TTC549 (cell line): ENCODE data around the gene AKR1C1.
"Not testable (repeated sequence)": the region's sequence is repeated elsewhere in the genome, so short reads cannot be mapped to it uniquely, and the experiment has no call there.

ENCODE experiments used
- FAIRE-seq: peaks from 2 replicates; lab custom pipeline; 2012; peaks lifted over from hg19 to GRCh38; lab: Jason Lieb, UNC

The AKR1C1 gene

DNA sequence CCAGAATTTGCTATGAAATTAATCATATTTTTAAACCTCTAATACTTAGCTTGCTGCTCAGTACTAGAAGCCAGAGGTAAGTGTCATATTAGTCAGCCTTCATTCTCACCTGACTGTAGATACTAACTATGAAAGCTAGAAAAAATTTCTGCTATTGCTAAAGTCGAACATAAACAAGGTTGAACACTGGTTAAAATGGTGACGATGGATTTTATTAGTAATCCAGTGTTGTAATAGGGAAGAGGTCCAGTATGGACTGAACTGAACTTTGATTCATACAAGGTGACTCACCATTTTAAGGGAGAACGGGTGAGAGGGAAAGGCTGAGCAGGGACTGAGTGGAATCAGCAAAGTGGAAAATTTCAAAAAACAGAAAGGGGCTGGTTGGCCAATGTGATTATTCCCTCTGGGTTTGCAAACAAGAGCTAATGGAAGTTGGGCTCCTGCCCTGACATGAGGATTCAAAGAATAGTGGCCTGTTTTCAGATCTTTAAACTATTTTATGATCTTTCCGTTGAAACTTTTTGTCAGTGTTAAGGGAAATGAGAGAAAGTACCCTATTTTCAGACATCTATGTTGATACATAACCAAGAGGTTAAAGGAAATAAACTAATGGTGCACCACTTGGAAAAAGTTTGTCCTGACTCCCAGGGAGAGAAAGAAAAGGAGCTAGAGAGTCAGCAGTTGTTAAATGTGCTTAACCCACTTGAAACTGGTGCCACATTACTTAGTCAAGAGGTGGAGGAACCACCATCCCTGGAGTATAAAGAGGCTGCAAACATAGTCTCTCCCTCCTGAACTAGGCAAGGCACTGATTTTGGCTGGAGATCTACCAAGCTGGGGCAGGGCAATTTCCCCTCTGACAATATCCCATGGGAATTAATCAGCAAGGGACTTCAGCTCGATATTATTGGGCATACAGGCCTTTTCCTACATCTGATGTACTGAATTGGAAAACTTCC, 15.3 kb upstream of the AKR1C1 start:
- no peak for FAIRE-seq

DNA sequence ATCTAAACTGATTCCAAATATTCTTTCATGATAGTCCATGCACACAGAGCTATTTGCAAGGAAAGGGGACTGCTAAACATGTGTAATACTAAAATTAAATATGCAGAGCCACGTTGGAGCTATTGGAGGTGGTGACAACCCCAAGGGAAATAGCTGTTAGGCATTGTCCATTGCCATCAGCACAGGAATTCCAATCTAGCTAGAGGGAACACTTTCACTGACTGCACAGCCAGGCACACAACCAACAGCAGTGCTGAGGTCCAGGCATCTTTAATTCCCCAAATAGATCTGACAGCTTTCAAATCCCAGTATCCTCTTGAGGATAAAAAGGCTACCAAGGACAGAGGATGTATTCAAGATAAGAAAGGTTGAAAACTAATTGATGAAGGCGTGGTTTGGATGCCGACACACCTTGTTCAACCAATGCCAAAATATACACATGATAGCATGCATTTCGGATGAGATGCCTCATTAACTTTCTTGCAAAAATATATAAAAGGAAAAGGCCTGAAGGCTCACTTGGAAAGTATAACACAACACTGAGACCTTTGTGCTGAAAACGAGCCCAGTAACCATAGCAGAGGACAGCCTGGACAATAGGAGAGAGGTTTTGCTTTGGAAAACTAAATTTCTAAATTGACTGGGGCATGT, 11.6 kb upstream of the AKR1C1 start:
- FAIRE-seq, result not testable (repeated sequence)

DNA sequence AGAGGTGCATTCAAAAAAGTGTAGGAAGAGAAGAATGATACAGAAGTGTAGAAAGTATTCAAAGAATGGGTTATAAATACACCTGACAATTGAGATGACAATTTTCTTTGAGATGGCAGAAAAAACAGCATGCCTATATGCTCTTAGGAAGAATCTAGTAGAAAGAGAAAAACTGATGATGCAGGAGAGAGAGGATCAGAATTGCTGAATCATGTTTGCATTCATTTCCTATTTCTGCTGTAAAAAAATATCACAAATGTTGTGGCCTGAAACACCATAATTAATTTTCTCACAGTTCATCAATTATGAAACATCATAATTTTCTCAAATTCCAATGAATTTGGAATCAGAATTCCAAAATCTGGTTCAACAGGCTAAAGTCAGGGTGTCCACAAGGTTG, 9.8 kb upstream of the AKR1C1 start:
- no peak for FAIRE-seq

DNA sequence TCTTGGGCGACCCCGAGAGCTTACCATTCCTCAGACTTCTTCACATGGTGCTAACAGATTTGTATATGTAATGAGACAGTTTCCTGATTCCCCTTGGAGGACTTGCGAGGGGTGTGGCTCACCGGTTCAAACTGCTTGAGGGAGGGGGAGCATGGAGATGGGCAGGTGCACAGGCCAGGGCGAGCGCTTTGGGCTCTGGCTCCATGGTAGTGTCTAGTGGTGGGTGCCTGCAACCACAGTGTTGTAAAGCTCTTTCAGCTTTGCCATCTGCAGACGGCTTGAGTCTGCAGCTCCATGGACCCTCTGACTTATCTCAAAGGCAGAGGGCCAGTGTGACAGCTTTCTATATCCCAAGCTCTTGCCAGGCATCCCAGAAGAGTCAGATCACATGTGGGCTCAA, 7.1 kb upstream of the AKR1C1 start:
- FAIRE-seq, result not testable (repeated sequence)

DNA sequence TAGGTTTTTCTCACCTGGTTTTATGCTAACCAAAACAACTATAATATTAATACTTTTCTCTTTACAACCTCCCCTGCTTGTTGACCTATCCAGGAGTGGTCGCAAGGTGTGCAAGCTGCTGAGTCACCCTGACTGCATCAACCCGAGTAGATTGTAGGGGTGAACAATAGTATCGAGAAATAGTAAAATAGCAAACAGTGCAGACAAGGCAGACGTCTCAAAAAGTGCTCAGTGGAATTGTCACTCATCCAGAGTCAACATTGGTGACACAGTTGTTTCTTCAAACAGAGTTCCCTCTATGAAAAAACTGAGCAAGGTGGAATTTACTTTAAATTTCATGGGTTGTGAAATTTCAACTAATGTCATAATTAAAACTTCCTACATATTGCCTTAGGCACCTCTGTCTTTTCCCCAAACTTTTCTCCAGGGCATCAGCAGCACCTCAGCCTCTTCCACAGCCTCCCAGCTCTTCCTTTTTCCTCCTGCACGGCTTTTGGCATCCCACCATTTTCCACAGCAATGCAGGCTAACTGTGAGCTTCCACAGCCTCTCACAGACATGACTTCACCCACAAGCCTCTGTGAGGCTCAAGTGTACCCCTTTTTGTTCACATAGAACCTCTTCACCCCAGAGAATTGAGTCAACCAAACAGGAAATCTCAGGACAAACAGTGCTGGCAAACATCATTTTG, 6.1 kb upstream of the AKR1C1 start:
- FAIRE-seq, result not testable (repeated sequence)

DNA sequence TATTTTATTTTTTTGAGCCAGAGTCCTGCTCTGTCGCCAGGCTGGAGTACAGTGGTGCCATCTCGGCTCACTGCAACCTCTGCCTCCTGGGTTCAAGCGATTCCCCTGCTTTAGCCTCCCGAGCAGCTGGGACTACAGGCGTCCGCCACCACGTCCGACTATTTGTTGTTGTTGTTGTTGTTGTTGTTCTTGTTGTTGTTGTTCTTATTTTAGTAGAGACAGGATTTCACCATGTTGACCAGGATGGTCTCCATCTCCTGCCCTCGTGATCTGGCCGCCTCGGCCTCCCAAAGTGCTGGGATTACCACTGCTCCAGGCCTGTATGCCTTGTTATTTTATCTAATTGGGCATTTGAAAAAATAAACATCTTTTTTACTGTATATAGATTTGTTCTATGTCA, 1.7 kb upstream of the AKR1C1 start:
- FAIRE-seq, result not testable (repeated sequence)

DNA sequence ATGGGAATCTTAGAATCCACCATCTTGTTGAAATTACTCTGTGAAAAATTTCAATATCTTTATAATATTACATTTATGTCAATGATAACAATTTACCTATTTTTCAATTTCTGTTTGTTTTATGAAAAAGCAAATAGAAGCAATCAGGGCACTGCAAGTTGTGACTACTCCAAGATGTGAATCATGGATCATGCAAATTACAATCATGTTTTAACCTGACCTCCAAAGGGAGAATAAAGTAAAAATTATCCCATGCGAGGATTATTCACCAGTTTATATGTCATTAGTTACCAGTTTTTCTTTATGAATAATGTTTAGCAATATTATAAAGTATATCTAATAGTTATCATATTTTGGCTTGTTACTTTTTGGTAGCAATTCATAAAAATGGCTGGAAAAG, 907 bp upstream of the AKR1C1 start:
- FAIRE-seq, result not testable (repeated sequence)

DNA sequence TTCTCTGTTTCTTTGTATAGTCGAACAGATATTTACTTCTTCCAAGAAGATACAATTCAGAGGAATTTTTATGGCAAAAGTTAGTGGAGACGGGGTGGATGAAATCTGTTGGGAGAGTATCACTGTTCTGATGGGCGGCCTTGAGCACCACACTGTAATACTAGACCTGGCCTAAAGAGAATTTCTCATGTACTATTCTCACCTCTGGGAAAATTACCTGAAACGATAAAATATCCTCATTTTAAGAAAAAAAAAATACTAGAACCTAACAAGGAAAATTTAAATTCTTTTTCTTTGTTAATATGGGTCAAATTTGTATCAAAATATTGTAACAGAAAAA, 570 bp downstream of the AKR1C1 start:
- not testable (repeated sequence) for FAIRE-seq

DNA sequence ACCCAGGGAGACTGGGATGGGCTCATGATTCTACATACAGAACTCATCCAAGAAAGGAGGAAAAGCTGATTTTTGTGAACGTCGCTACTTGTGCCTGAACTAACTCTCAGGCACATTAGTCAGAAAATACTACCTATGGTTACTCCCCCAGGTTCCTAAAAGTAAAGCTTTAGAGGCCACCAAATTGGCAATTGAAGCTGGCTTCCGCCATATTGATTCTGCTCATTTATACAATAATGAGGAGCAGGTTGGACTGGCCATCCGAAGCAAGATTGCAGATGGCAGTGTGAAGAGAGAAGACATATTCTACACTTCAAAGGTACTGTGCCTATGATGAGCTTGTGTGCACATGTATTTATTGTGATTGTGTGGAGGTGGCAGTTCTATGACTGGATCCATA, 2.5 kb downstream of the AKR1C1 start:
- not testable (repeated sequence) for FAIRE-seq

DNA sequence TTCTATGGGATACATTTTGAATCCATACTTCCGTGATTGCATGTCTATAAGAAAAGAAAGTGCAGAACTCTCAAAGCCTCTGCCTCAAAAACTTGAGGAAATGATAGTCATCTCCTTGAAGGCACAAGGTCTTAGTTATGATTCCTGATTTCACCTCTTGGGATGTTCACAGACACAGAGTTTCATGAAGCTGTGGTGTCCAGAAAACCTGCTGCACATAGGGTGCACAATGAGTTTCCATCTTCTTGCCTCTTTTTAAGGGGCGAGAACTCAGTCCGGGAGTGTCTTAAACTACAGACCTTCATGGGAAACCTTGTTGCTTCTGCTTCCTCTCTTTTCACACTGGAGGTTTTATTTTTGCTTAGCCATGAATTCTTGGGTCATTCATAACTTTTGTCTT, 4.0 kb downstream of the AKR1C1 start:
- FAIRE-seq, result not testable (repeated sequence)

DNA sequence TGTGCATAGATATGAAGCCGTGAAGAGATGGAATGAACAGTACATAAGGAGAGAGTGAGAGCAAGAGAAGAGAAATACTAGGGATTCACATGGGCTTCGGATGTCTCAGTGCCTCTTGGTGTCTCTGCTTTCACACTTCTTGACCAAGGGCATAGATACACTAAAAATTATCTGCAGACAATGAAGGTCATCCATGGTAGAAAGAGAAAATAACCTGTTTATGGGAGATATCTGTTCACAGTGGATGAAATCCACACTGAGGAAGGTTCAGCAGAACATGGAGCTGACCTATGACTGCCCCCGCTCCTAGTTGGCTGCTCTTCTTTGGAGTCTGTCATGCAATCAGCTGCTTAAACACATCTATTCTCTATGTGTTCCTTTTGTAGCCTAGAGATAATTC, 6.1 kb downstream of the AKR1C1 start:
- not testable (repeated sequence) for FAIRE-seq

DNA sequence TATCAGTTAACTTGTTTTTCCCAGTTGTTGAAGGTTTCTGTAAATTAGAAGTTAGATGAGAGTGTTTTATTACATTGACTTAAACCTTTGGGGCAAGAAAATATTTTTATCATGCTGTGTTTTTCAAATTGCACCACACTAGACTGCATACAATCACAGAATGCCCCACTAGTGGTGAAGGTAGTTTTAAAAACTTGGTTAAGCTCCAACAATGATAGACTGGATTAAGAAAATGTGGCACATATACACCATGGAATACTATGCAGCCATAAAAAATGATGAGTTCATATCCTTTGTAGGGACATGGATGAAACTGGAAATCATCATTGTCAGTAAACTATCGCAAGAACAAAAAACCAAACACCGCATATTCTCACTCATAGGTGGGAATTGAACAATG, 7.1 kb downstream of the AKR1C1 start:
- FAIRE-seq, result not testable (repeated sequence)

DNA sequence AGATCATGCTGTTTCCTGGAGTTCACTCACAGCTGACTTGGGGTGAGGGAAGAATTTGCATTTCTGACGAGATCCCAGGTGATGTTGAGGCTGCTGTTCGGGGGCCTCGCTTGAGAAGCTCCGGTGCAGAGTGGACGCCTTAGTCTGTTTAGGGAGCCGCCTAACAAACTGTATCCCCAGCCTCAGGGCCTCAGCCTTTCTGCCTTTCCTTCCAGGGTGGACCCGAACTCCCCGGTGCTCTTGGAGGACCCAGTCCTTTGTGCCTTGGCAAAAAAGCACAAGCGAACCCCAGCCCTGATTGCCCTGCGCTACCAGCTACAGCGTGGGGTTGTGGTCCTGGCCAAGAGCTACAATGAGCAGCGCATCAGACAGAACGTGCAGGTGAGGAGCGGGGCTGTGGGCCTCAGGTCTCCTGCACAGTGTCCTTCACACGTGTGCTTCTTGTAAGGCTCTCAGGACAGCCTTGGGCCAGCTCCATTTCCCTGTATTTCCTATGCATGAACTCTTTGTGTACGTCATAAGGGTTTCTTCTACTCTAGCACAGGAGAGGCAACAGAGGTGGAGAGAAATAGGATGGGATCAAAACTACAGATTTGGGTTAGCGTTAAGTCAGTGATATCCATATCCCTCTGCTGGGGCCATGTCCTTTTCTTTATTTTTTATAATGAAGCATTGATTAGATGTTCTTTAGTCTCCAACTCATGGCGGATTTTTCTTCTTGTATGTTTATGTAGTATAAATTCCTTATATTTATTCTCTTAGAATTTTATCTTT, 9.3 kb downstream of the AKR1C1 start:
- not testable (repeated sequence) for FAIRE-seq

DNA sequence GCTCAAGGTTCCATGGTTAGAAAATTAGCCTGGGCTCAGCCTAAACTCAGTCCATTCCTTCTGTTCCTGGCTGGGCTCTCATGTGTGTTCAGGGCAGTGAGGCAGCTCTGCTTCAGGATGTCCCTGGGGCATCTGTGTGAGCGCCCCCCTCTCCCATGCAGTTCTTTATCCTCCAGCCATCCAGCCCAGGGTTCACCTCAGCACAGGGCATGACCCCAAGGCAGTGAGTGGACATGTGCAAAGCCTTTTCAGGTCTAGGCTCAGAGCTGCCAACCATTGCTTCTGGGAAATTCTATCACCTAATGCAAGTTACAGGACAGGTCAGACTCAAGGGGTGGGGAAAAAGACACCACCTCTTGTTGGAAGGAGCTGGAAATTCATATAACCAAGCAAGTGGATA, 10.1 kb downstream of the AKR1C1 start:
- FAIRE-seq, result not testable (repeated sequence)

DNA sequence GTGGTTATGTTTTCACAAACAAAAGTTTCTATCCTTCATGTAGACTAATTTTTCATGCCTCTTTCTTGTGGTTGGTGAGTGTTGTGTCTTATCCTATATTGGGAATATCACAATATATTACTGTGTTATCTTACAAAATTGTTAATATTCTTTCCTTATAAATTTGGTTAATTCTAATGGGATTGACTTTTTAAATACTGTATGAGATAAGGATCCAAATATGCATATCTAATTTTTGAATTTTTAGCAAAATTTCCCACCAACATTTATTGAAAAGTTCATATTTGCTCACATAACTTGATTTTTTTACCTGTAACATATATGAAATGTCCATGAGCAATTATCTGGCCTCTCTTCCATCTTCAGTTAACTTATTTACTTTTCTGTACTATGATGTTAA, 11.2 kb downstream of the AKR1C1 start:
- not testable (repeated sequence) for FAIRE-seq

DNA sequence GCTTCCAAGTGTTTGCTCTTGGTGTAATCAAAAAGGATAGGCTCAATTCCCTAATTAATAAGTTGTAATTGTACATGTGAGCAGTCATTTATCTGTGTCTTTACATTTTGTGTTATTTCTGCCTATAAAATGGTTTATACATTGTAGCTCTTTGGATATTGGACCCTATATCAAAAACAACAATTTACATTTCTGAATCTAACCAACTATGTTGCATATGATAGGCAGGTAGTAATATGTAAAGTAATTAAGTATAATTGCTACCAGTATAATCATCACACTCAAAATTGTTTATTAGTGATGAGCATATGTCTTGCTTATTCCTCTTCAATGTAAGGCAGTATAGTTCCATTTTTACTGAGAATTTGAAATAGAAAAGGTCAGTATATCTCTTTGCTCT, 13.8 kb downstream of the AKR1C1 start:
- FAIRE-seq, result no peak

DNA sequence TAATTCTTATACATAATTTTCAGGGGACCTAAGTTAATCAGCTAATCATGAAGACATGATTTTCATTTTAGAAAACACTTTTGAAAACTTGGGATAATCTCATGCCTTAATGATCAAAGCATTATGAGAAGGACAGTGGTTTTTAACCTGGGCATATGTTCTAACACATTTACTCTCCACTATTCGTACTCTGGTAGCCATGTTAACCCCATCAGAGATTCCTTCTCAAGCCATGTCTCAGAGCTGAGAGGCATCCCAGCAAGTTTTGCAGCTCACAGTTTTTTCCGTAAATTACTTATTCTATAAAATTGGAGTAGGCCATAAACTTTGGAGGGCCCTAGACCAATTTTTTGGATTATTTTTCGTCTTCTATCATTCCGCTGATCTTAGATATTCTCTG, 15.7 kb downstream of the AKR1C1 start:
- no peak for FAIRE-seq

DNA sequence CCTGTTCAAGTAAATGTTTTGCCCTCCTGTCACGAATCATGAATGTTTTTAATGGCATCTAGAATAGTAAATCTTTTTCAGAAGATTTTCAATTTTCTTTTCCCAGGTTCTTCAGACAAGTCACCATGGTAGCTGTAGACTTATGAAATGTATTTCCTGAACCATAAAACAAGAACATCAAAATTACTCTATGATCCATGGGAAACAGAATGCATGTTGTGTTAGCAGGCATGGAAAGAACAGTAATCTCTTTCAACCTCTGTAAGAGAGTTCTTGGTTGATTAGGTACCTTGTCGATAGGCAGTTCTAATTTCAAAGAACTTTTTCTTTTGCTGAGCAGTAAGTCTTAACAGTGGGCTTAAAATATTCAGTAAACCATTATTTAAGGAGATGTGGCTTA, 17.6 kb downstream of the AKR1C1 start:
- no peak for FAIRE-seq

DNA sequence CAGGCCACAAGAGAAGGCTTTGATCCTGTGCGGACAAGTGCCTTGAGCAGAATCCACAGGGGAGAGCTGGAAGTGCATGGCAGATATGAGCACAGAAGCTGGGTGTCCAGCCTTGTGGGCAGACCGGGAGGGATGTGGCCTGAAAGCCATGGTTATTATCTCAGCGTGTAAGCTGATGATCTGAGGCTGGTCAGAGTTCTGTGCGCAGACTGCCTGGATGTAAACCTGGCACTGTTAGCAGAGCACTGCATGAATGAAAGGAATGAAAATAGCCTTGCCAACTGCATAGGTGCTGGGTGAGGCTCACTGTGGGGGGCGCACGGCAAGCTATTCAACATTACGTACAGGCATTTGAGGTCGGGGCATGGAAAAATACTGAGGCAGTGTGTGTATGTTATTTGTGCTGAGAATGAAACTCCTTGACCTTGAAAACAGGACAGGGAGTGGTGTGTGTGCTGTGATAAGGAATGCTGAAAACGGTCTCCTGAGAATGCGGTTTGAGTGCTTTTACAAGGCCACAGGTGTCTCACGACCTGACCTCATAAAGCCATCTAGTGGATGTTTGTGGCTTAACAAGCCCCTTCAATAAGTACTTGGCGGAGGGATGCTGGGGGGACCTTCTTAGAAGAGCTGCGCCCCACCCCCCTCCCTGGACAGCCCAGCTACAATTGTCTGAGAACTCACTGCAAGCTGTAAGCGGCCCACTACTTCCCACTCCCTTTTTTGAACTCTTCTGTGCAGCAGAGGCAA, 18.7 kb downstream of the AKR1C1 start:
- FAIRE-seq, result no peak

DNA sequence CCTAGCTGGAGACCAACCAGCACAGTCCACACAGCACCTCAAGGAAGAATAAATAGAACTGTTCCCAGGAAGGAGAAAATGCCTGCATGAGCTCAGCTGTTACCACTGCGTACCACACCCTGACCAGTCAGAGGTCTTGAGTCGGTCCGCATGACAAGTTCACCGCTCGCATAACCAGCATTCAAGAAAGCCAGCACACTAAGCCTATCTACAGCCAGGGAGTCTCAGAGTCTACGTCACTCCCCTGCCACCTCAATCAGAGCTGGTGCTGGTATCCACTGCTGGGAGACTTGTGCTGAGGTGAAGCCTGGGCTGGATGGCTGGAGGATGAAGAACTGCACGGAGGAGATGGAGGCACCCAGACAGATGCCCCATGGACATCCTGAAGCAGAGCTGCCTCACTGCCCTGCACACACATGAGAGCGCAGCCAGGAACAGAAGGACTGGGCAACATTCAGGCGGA, 19.6 kb downstream of the AKR1C1 start:
- no peak for FAIRE-seq

DNA sequence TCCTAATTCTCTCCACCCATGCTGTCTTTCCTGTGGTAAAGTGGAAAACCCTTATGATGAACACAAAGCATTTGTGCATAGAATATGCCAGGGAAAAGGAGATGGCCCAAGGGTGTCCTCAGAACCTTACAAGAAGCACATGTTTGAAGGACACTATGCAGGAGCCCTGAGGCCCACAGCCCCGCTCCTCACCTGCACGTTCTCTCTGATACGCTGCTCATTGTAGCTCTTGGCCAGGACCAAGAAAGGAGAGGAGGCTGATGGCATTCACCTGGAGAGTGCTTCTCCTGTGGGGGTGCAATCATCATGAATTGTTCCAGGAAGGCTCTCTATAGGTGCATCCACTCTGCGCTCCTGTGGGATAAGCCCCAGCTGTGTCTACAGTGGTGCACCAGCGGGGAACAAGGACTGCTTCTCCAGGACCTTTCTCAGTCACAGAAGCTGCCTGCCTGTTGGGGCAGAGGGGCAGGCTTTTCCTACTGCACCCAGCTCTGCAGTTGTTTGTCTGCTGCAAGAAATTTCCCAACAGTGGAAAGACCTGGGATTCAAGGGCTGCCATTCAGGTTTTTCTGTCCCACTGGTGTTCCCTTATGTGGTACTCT, 20.5 kb downstream of the AKR1C1 start:
- FAIRE-seq, result no peak
